ENCODE measurements around the gene SCARF2. TPM values are rescaled to one million over a fixed set of nuclear protein-coding genes. Genes with fewer than 3 reads are reported as not detected.

SCARF2 gene
- total and polyA plus RNA-seq, 2 of the 8 experiments (the other 6 are each of a cell fraction or from before 2014, with no cell fraction given) = 4.2 to 9.8 TPM

- TF ChIP-seq POU5F1 (IDR thresholded peaks at IDR 0.05; ENCODE audit: low read depth, low read length) (no peak), SIRT6 (IDR thresholded peaks at IDR 0.05; ENCODE audit: low read length) (no peak)
These were observed 2.0 kb downstream of the SCARF2 start (continued) for GRCh38 chr22:20435436-20436306.
